Measurements from ENCODE around the gene TCERG1L. TPM values are rescaled to one million over a fixed set of nuclear protein-coding genes. Genes with fewer than 3 reads are reported as not detected.

The TCERG1L gene
- total RNA-seq, 6 experiments from 2014 or later, result not detected

DNA sequence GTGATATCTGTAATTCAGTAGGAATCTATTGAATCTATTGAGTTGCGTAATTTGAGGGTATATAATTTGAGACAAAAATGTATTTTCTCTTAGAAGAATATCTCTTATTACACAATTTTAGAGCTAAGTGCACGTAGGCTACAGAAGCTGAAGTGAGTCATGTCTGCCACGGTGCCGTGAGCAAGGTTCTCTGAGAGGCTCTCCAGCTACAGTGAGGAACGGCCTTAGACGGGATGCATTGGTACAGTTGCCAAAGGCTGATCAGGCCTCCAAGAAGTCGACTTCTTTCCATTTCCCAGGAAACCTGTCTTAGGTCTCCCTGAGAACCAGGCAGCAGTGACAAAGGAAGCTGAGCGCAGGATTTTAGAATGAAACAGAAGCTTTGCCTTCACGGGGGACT lies 28.6 kb downstream of the TCERG1L start:
- no peak for ATAC-seq
- intact Hi-C loops (cut with DNase I), result no loop called here

GRCh38 chr10:131280101-131280500 lies 31.4 kb downstream of the TCERG1L start:
- ATAC-seq (no peak), DNase-seq (no peak)
- H3K4me3 ChIP-seq, result no peak overlapping the region
- no peaks in the 10 kb centered on the region for H3K4me1 ChIP-seq
- H3K27ac ChIP-seq, result no peak overlapping the region
- no peaks in the 10 kb centered on the region for H3K36me3 ChIP-seq
- H3K27me3 ChIP-seq, result no peaks in the 10 kb centered on the region
- intact Hi-C loops (cut with DNase I), result no loop called here
- H3K9me3 ChIP-seq, result no peaks in the 10 kb centered on the region
- WGBS (ENCODE audit: insufficient coverage, low coverage, low lambda C conversion rate, missing lambda C conversion rate), result 0% methylated on average over 1 of the region's 1 CpG
- TF ChIP-seq, protein P1, sequence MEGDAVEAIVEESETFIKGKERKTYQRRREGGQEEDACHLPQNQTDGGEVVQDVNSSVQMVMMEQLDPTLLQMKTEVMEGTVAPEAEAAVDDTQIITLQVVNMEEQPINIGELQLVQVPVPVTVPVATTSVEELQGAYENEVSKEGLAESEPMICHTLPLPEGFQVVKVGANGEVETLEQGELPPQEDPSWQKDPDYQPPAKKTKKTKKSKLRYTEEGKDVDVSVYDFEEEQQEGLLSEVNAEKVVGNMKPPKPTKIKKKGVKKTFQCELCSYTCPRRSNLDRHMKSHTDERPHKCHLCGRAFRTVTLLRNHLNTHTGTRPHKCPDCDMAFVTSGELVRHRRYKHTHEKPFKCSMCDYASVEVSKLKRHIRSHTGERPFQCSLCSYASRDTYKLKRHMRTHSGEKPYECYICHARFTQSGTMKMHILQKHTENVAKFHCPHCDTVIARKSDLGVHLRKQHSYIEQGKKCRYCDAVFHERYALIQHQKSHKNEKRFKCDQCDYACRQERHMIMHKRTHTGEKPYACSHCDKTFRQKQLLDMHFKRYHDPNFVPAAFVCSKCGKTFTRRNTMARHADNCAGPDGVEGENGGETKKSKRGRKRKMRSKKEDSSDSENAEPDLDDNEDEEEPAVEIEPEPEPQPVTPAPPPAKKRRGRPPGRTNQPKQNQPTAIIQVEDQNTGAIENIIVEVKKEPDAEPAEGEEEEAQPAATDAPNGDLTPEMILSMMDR (IDR thresholded peaks at IDR 0.05), result no peak
- TF ChIP-seq POLR2A (IDR thresholded peaks at IDR 0.05), result no peak

More for the DNA sequence above, 28.6 kb downstream of the TCERG1L start:
- WGBS (ENCODE audit: insufficient coverage, low coverage, low lambda C conversion rate, missing lambda C conversion rate), result 71% methylated on average over 9 of the region's 9 CpGs
- Histone ChIP-seq H3K9me3 (no peaks in the 10 kb centered on the region), H3K27ac (no peak overlapping the region), H3K4me3 (no peak overlapping the region), H3K36me3 (no peaks in the 10 kb centered on the region), H3K27me3 (no peaks in the 10 kb centered on the region), H3K4me1 (no peaks in the 10 kb centered on the region)
- no peak for DNase-seq
- TF ChIP-seq, protein P1 (IDR thresholded peaks at IDR 0.05), result no peak
- TF ChIP-seq POLR2A (IDR thresholded peaks at IDR 0.05), result no peak

DNA sequence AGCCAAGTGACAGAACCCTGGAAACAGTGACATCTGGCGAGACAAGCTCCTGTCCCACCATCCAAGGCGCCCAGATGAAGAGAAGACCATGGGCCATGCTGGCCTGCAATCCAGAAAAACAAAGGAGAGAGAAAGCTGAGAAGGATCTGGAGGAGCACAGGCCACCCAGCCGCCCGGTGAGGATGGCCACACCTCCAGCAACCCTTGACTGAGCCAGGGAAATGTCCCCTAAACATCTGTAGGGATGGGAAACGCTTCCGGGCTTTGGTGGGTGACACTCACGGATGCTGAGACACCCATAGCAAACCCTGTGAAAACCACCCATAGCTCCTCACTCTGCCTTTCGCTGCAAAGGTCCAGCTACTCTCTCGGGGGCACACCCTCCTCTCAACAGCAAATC lies 32.0 kb downstream of the TCERG1L start:
- intact Hi-C loops (cut with DNase I), result no loop called here
- H3K9me3 ChIP-seq, result no peaks in the 10 kb centered on the region
- H3K36me3 ChIP-seq, result no peaks in the 10 kb centered on the region
- ATAC-seq, result no peak
- DNase-seq, result no peak
- no peak overlapping the region for H3K27ac ChIP-seq
- no peak for TF ChIP-seq POLR2A (IDR thresholded peaks at IDR 0.05)
- no peak overlapping the region for H3K4me3 ChIP-seq
- H3K4me1 ChIP-seq, result no peaks in the 10 kb centered on the region
- H3K27me3 ChIP-seq, result no peaks in the 10 kb centered on the region
- WGBS (ENCODE audit: insufficient coverage, low coverage, low lambda C conversion rate, missing lambda C conversion rate), result 77% methylated on average over 4 of the region's 9 CpGs

DNA sequence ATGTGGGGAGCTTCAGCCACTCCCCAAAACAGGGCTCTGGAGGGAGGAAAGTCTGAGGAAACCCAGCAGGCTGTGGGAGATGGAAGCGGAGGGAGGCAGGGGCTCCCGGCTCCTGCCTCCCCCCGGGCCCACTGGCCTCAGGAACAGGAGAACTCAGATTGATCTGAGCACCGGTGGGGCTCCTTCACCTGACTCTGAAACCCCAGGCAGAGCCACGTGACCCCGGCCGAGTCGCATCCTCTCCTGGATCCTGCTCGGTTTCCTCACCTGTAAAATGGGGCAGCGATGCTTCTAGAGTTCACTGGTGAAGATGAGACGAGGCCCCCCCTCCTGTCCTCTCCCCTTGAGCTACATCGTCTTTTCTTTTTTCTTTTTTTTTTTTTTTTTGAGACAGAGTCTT lies 33.6 kb downstream of the TCERG1L start:
- TF ChIP-seq, protein P1 (IDR thresholded peaks at IDR 0.05), result no peak
- no peak for TF ChIP-seq POLR2A (IDR thresholded peaks at IDR 0.05)
- WGBS (ENCODE audit: insufficient coverage, low coverage, low lambda C conversion rate, missing lambda C conversion rate), result no CpG with 5 or more reads among the region's 12 CpGs
- DNase-seq, result no peak

GRCh38 chr10:131277278-131277677 lies 34.2 kb downstream of the TCERG1L start:
- ATAC-seq (no peak), DNase-seq (no peak)
- Histone ChIP-seq H3K4me1 (no peaks in the 10 kb centered on the region), H3K27me3 (no peaks in the 10 kb centered on the region), H3K36me3 (no peaks in the 10 kb centered on the region), H3K4me3 (no peak overlapping the region), H3K9me3 (no peaks in the 10 kb centered on the region), H3K27ac (no peak overlapping the region)
- 0% methylated on average over 3 of the region's 12 CpGs for WGBS (ENCODE audit: insufficient coverage, low coverage, low lambda C conversion rate, missing lambda C conversion rate)
- intact Hi-C loops (cut with DNase I), result no loop called here
- TF ChIP-seq POLR2A (IDR thresholded peaks at IDR 0.05), result no peak
- TF ChIP-seq, protein P1 (IDR thresholded peaks at IDR 0.05), result no peak

More for the DNA sequence above, 33.6 kb downstream of the TCERG1L start:
- H3K4me1 ChIP-seq, result no peaks in the 10 kb centered on the region
- no peaks in the 10 kb centered on the region for H3K27me3 ChIP-seq
- H3K9me3 ChIP-seq, result no peaks in the 10 kb centered on the region
- no peak overlapping the region for H3K4me3 ChIP-seq
- H3K27ac ChIP-seq, result no peak overlapping the region
- intact Hi-C loops (cut with DNase I), result no loop called here
- ATAC-seq, result no peak
- no peaks in the 10 kb centered on the region for H3K36me3 ChIP-seq
